ENCODE measurements around the gene DCTN4. TPM values are rescaled to one million over a fixed set of nuclear protein-coding genes. Genes with fewer than 3 reads are reported as not detected.
A peak's percentile ranks its signal among the peaks of the same experiment; 100 is the strongest.
"Not testable (repeated sequence)": the region's sequence is repeated elsewhere in the genome, so short reads cannot be mapped to it uniquely, and the experiment has no call there.

Gene DCTN4
- 41.8 and 63.9 TPM in 2 replicates for total RNA-seq (ENCODE audit: low replicate concordance)
- long read RNA-seq, full-length matches to known transcripts, result 6 of 67 reads
- long read RNA-seq, partial matches to known transcripts, result 53 of 67 reads
- long read RNA-seq, other reads (novel, unspliced or antisense), result 8 of 67 reads

- TF ChIP-seq CTCF (conservative IDR thresholded peaks at IDR 0.05), result no peak
- Mint-ChIP-seq H3K9me3 (peaks cover 4% of the 10 kb centered on the region), H3K36me3 (peaks cover 18% of the 10 kb centered on the region), H3K4me3 (peak within 1 kb of the TSS; percentile 13), H3K27ac (no peak within 1 kb of the TSS), H3K4me1 (ENCODE audit: unreplicated experiment) (peaks cover 20% of the 10 kb centered on the region), H3K27me3 (peaks cover 4% of the 10 kb centered on the region)
- DNase-seq (ENCODE audit: extremely low spot score, unreplicated experiment), result peak; percentile 96
Observed at GRCh38 chr5:150758531-150759333, at the start of gene DCTN4. DCTN4 (minus strand) TSS chr5:150759017; CDS start chr5:150758993, 24 bp downstream.

GRCh38 chr5:150804388-150804787 lies 45.6 kb upstream of the DCTN4 start:
- DNase-seq (ENCODE audit: extremely low spot score, unreplicated experiment), result no peak
- Mint-ChIP-seq H3K4me1 (ENCODE audit: unreplicated experiment) (peaks cover 11% of the 10 kb centered on the region), H3K27ac (no peak overlapping the region), H3K36me3 (no peaks in the 10 kb centered on the region), H3K9me3 (peaks cover 5% of the 10 kb centered on the region), H3K4me3 (no peak overlapping the region), H3K27me3 (peaks cover 17% of the 10 kb centered on the region)
- no peak for TF ChIP-seq CTCF (conservative IDR thresholded peaks at IDR 0.05)

GRCh38 chr5:150801117-150801927 lies 42.5 kb upstream of the DCTN4 start:
- peaks cover 13% of the 10 kb centered on the region for H3K27me3 Mint-ChIP-seq
- peak; percentile 76 for TF ChIP-seq CTCF (conservative IDR thresholded peaks at IDR 0.05)
- peak overlapping the region; percentile 87 for H3K4me3 Mint-ChIP-seq
- DNase-seq (ENCODE audit: extremely low spot score, unreplicated experiment), result no peak
- H3K9me3 Mint-ChIP-seq, result peaks cover 5% of the 10 kb centered on the region
- peak overlapping the region; percentile 57 for H3K27ac Mint-ChIP-seq
- H3K36me3 Mint-ChIP-seq, result peaks cover 7% of the 10 kb centered on the region
- peaks cover 11% of the 10 kb centered on the region for H3K4me1 Mint-ChIP-seq (ENCODE audit: unreplicated experiment)

GRCh38 chr5:150797384-150797783 lies 38.6 kb upstream of the DCTN4 start:
- no peak overlapping the region for H3K27ac Mint-ChIP-seq
- no peak overlapping the region for H3K4me3 Mint-ChIP-seq
- H3K36me3 Mint-ChIP-seq, result peaks cover 10% of the 10 kb centered on the region
- no peak for DNase-seq (ENCODE audit: extremely low spot score, unreplicated experiment)
- no peak for TF ChIP-seq CTCF (conservative IDR thresholded peaks at IDR 0.05)
- peaks cover 11% of the 10 kb centered on the region for H3K4me1 Mint-ChIP-seq (ENCODE audit: unreplicated experiment)
- H3K9me3 Mint-ChIP-seq, result no peaks in the 10 kb centered on the region
- peaks cover 6% of the 10 kb centered on the region for H3K27me3 Mint-ChIP-seq

- Mint-ChIP-seq H3K9me3 (no peaks in the 10 kb centered on the region), H3K27ac (no peak overlapping the region), H3K27me3 (no peaks in the 10 kb centered on the region), H3K36me3 (peaks cover 10% of the 10 kb centered on the region), H3K4me1 (ENCODE audit: unreplicated experiment) (no peaks in the 10 kb centered on the region), H3K4me3 (no peak overlapping the region)
- TF ChIP-seq CTCF (conservative IDR thresholded peaks at IDR 0.05), result no peak
- no peak for DNase-seq (ENCODE audit: extremely low spot score, unreplicated experiment)
Observed at GRCh38 chr5:150794927-150795326, 36.1 kb upstream of the DCTN4 start.

GRCh38 chr5:150793423-150793888 lies 34.6 kb upstream of the DCTN4 start:
- H3K4me3 Mint-ChIP-seq; H3K27me3 Mint-ChIP-seq; H3K36me3 Mint-ChIP-seq; DNase-seq (ENCODE audit: extremely low spot score, unreplicated experiment); H3K4me1 Mint-ChIP-seq (ENCODE audit: unreplicated experiment); H3K27ac Mint-ChIP-seq; H3K9me3 Mint-ChIP-seq: not testable (repeated sequence)

All from type B pancreatic cell (in vitro differentiated cells).